Measurements from ENCODE around the gene ASTL.

ASTL gene

DNA sequence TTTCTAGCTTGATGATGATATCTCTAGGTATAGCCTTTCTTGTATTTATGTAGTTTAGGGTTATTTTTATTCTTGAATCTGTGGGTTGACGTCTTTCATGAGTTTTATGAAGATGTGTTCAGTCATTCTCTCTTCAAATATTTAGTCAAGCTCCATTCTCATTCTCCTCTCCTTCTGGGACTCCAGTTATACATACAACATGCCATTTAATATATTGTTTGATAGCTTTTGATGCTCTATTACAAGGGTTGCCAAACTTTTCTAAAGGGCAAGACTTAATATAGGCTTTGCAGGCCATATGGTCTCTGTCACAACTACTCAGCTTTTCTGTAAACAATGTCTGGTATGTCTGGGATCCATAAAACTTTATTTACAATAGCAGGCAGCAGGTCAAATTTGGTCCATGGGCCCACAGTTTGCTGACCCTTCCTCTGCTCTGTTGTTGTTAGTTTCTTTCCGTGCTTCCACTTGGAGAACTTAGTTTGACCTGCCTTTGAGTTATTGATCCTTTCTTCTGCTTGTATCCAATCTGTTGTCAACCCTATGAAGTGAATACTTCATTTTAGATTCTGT lies 63.0 kb downstream of the ASTL start:
- no peak for DNase-seq

- no peak for DNase-seq
Observed at GRCh38 chr2:96074156-96074555, 64.1 kb downstream of the ASTL start.

DNA sequence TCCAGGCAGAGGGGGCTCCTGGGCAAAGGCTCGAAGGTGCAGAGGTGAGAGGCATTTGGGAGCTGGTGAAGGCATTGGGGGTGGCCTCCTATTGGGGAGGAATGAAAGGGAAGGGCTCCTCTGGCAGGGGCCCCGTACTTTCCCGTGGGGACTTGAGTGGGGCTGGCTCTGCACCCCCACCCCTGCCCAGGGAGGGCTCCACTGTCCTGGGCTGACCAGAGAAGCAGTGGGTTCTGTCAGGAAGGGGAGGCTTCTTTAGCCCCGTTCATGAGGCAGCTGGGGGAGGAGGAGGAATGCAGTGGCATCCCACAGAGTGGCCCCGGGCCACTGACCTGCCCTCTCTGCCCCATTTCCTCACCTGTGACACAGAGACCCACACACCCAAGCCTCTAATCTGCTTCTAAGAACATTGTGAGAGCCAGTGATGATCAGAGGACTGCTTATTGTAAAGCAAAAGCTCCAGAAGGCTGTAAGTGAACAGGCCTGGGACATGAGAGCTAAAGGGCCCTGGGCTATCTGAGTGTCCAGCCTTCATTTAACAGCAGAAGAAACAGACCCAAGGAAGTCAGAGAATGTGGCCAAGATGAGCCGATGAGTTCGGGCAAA lies 65.0 kb downstream of the ASTL start:
- no peak for DNase-seq
